GM19240 (cell line): ENCODE results near the gene ACAD8.

Experiments
- DNase-seq: peaks from one replicate; pipeline ENCODE4 v3.0.0; 2011; ENCODE audit warnings: low spot score; ENCODE audit not compliant: insufficient read length

ACAD8 gene

GRCh38 chr11:134253188-134253993 is at the start of gene ACAD8, which contains the start of gene THYN1:
Gene ACAD8, plus strand, starts transcription at chr11:134253568. Its CDS starts 33 bp downstream, at chr11:134253601.
Gene THYN1, minus strand, starts transcription at chr11:134253352. Its CDS starts 470 bp downstream, at chr11:134252882.
- DNase-seq: peak; percentile 89

GRCh38 chr11:134205729-134206128 is 47.6 kb upstream of the ACAD8 start:
- no peak for DNase-seq

GRCh38 chr11:134206185-134206584 is 47.2 kb upstream of the ACAD8 start:
- no peak for DNase-seq

GRCh38 chr11:134207538-134208239 is 45.7 kb upstream of the ACAD8 start:
- no peak for DNase-seq

- DNase-seq: no peak
These were observed 37.5 kb upstream of the ACAD8 start for GRCh38 chr11:134215836-134216235.

GRCh38 chr11:134216816-134217215 is 36.6 kb upstream of the ACAD8 start:
- no peak for DNase-seq

- no peak for DNase-seq
These were observed 30.2 kb upstream of the ACAD8 start for GRCh38 chr11:134223121-134223520.

GRCh38 chr11:134223836-134224709 is 29.3 kb upstream of the ACAD8 start, which contains the start of the genes NCAPD3 and VPS26B:
Gene NCAPD3, minus strand, starts transcription at chr11:134223967. Its CDS starts 41 bp downstream, at chr11:134223926.
Gene VPS26B, plus strand, starts transcription at chr11:134224671. Its CDS starts 452 bp downstream, at chr11:134225123.
- peak; percentile 83 for DNase-seq

GRCh38 chr11:134224710-134225664 is 28.4 kb upstream of the ACAD8 start:
- no peak for DNase-seq

GRCh38 chr11:134226806-134227325 is 26.5 kb upstream of the ACAD8 start:
- no peak for DNase-seq

- DNase-seq: peak; percentile 48
These were observed 24.7 kb upstream of the ACAD8 start for GRCh38 chr11:134228625-134229024.

GRCh38 chr11:134229126-134229790 is 24.1 kb upstream of the ACAD8 start:
- no peak for DNase-seq

GRCh38 chr11:134230339-134230738 is 23.0 kb upstream of the ACAD8 start:
- no peak for DNase-seq

GRCh38 chr11:134231958-134232659 is 21.3 kb upstream of the ACAD8 start:
- DNase-seq: no peak

GRCh38 chr11:134233729-134234179 is 19.6 kb upstream of the ACAD8 start:
- no peak for DNase-seq

GRCh38 chr11:134235399-134235798 is 18.0 kb upstream of the ACAD8 start:
- DNase-seq: no peak

- DNase-seq: no peak
These were observed 16.4 kb upstream of the ACAD8 start for GRCh38 chr11:134236834-134237556.

GRCh38 chr11:134237557-134237922 is 15.8 kb upstream of the ACAD8 start:
- no peak for DNase-seq
